ENCODE results near the gene CCDC28B. TPM values are rescaled to one million over a fixed set of nuclear protein-coding genes. Genes with fewer than 3 reads are reported as not detected.

The CCDC28B gene
- total and polyA plus RNA-seq, 8 donors: 7.2 to 31.5 (median 24.4) TPM

GRCh38 chr1:32192220-32192948, 8.0 kb upstream of the CCDC28B start:
- TF ChIP-seq CTCF (IDR thresholded peaks at IDR 0.05): no peak
- Histone ChIP-seq H3K4me3 (no peak overlapping the region), H3K36me3 (peaks cover 13 to 100% of the 10 kb centered on the region in 2 donors), H3K4me1 (no peaks in the 10 kb centered on the region), H3K27me3 (no peaks in the 10 kb centered on the region), H3K9me3 (no peaks in the 10 kb centered on the region), H3K27ac (no peak overlapping the region)
- ATAC-seq (no peak), DNase-seq (no peak)
- intact Hi-C loops (cut with DNase I): no loop called here

- Histone ChIP-seq H3K4me1 (peaks cover 4 to 6% of the 10 kb centered on the region in 2 donors), H3K36me3 (peaks cover 4 to 89% of the 10 kb centered on the region in 2 donors), H3K27ac (no peak overlapping the region), H3K9me3 (no peaks in the 10 kb centered on the region), H3K27me3 (no peaks in the 10 kb centered on the region), H3K4me3 (no peak overlapping the region)
- ATAC-seq (no peak), DNase-seq (no peak)
- intact Hi-C loops (cut with DNase I): no loop called here
- no peak for TF ChIP-seq CTCF (IDR thresholded peaks at IDR 0.05)
These were observed 5.4 kb upstream of the CCDC28B start for GRCh38 chr1:32194984-32195383.

GRCh38 chr1:32195531-32195930, 4.9 kb upstream of the CCDC28B start:
- Histone ChIP-seq H3K4me3 (no peak overlapping the region), H3K36me3 (peaks cover 4 to 84% of the 10 kb centered on the region in 2 donors), H3K27ac (no peak overlapping the region), H3K27me3 (no peaks in the 10 kb centered on the region), H3K9me3 (no peaks in the 10 kb centered on the region), H3K4me1 (peaks cover 4 to 12% of the 10 kb centered on the region in 2 donors)
- TF ChIP-seq CTCF (IDR thresholded peaks at IDR 0.05): no peak
- ATAC-seq: no peak
- no peak for DNase-seq
- intact Hi-C loops (cut with DNase I): no loop called here

- H3K36me3 ChIP-seq: peaks cover 4 to 77% of the 10 kb centered on the region in 2 donors
- H3K27ac ChIP-seq: no peak overlapping the region
- DNase-seq (no peak), ATAC-seq (no peak)
- no peak overlapping the region for H3K4me3 ChIP-seq
- no peak for TF ChIP-seq CTCF (IDR thresholded peaks at IDR 0.05)
- no peaks in the 10 kb centered on the region for H3K9me3 ChIP-seq
- intact Hi-C loops (cut with DNase I): no loop called here
- H3K4me1 ChIP-seq: peaks cover 7 to 16% of the 10 kb centered on the region in 2 donors
- no peaks in the 10 kb centered on the region for H3K27me3 ChIP-seq
These were observed 4.2 kb upstream of the CCDC28B start for GRCh38 chr1:32195972-32196823.

- Histone ChIP-seq H3K27ac (no peak overlapping the region), H3K9me3 (no peaks in the 10 kb centered on the region), H3K4me1 (peaks cover 14 to 25% of the 10 kb centered on the region in 2 donors), H3K36me3 (peaks cover 4 to 68% of the 10 kb centered on the region in 2 donors), H3K27me3 (no peaks in the 10 kb centered on the region), H3K4me3 (no peak overlapping the region)
- DNase-seq: peak in 1 of 4 donors; percentile 46
- TF ChIP-seq CTCF (IDR thresholded peaks at IDR 0.05): no peak
- intact Hi-C loops (cut with DNase I): no loop called here
- ATAC-seq: peak; percentile 70
These were observed 3.3 kb upstream of the CCDC28B start for GRCh38 chr1:32197074-32197473.
